HG03521 (cell line): ENCODE data around the gene FAM124B.

ENCODE experiments used
- ATAC-seq: cut with Tn5 transposase; IDR thresholded peaks from one replicate; pipeline ENCODE4 v1.9.1; 2021; ENCODE audit warnings: mild to moderate bottlenecking, moderate library complexity; ENCODE audit not compliant: unreplicated experiment

The FAM124B gene

GRCh38 chr2:224401641-224402342 lies at the start of gene FAM124B:
FAM124B (minus strand) TSS chr2:224402107; CDS start chr2:224401768, 339 bp downstream.
- peak; percentile 42 for ATAC-seq

- no peak for ATAC-seq
Measured at GRCh38 chr2:224449212-224450147, 47.6 kb upstream of the FAM124B start.

- no peak for ATAC-seq
Measured at GRCh38 chr2:224448236-224448635, 46.3 kb upstream of the FAM124B start.

GRCh38 chr2:224444783-224445182 lies 42.9 kb upstream of the FAM124B start:
- no peak for ATAC-seq

- no peak for ATAC-seq
Measured at GRCh38 chr2:224444021-224444420, 42.1 kb upstream of the FAM124B start.

GRCh38 chr2:224442071-224442967 lies 40.4 kb upstream of the FAM124B start:
- no peak for ATAC-seq

GRCh38 chr2:224440988-224441387 lies 39.1 kb upstream of the FAM124B start:
- no peak for ATAC-seq

- no peak for ATAC-seq
Measured at GRCh38 chr2:224438726-224439125, 36.8 kb upstream of the FAM124B start.

- ATAC-seq, result no peak
Measured at GRCh38 chr2:224436634-224437033, 34.7 kb upstream of the FAM124B start.

GRCh38 chr2:224434618-224435017 lies 32.7 kb upstream of the FAM124B start:
- no peak for ATAC-seq

- no peak for ATAC-seq
Measured at GRCh38 chr2:224433442-224433841, 31.5 kb upstream of the FAM124B start.

GRCh38 chr2:224432003-224432579 lies 30.2 kb upstream of the FAM124B start:
- no peak for ATAC-seq

GRCh38 chr2:224429441-224429810 lies 27.5 kb upstream of the FAM124B start:
- no peak for ATAC-seq

GRCh38 chr2:224428787-224429440 lies 27.0 kb upstream of the FAM124B start:
- no peak for ATAC-seq

GRCh38 chr2:224427471-224427870 lies 25.6 kb upstream of the FAM124B start:
- no peak for ATAC-seq

GRCh38 chr2:224426656-224427055 lies 24.7 kb upstream of the FAM124B start:
- no peak for ATAC-seq

- ATAC-seq, result no peak
Measured at GRCh38 chr2:224421065-224421464, 19.2 kb upstream of the FAM124B start.

- no peak for ATAC-seq
Measured at GRCh38 chr2:224417947-224418346, 16.0 kb upstream of the FAM124B start.

- no peak for ATAC-seq
Measured at GRCh38 chr2:224417361-224417729, 15.4 kb upstream of the FAM124B start.

- ATAC-seq, result no peak
Measured at GRCh38 chr2:224416656-224417360, 14.9 kb upstream of the FAM124B start.
